Fibroblast of lung (primary cell): ENCODE measurements around the gene VRK2.

ENCODE experiments used
- EZH2 ChIP-seq: IDR thresholded peaks from 2 replicates; pipeline ENCODE4 v1.5.1; 2012; ENCODE audit warnings: low read length, control low read depth, mild to moderate bottlenecking; ENCODE audit errors: missing control alignments
- TF ChIP-seq, protein P1 (sequence below), 2 donors: IDR thresholded peaks in 1 of 2; conservative IDR thresholded peaks in 1 of 2; 1 replicate in 1 of 2; 2 replicates in 1 of 2; pipeline ENCODE4 v1.5.1; 2011 to 2012; ENCODE audit warnings: low read length in 2 of 2, control low read depth in 1 of 2, inconsistent platforms in 1 of 2, low read depth in 1 of 2, mild to moderate bottlenecking in 1 of 2

DNA sequence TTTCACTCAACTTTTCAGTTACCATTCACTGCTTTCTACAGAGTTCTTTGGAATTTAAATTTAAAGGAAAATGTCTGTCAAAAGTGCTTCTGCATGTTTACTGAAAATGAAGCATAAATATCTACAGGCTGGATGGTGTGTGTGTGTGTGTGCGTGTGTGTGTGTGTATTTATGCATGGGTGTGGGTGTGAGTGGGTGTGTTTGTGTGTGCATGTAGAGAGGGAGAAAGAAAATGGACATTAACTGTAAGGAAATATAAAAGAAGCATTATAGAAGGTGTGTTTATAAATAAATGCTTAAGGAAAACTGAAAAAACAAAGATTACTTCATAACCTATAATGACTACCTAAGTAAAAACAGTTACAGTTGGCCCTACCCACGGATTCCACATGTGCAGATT is 151.3 kb downstream of the VRK2 start:
- TF ChIP-seq, protein P1, sequence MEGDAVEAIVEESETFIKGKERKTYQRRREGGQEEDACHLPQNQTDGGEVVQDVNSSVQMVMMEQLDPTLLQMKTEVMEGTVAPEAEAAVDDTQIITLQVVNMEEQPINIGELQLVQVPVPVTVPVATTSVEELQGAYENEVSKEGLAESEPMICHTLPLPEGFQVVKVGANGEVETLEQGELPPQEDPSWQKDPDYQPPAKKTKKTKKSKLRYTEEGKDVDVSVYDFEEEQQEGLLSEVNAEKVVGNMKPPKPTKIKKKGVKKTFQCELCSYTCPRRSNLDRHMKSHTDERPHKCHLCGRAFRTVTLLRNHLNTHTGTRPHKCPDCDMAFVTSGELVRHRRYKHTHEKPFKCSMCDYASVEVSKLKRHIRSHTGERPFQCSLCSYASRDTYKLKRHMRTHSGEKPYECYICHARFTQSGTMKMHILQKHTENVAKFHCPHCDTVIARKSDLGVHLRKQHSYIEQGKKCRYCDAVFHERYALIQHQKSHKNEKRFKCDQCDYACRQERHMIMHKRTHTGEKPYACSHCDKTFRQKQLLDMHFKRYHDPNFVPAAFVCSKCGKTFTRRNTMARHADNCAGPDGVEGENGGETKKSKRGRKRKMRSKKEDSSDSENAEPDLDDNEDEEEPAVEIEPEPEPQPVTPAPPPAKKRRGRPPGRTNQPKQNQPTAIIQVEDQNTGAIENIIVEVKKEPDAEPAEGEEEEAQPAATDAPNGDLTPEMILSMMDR (conservative IDR thresholded peaks at IDR 0.05 in 1 of 2, IDR thresholded peaks at IDR 0.05 in 1 of 2; ENCODE audit: low read depth in 1 of 2, low read length in 2 of 2) = no peak
- TF ChIP-seq EZH2 = no peak
